ENCODE results near the gene ALOX15. TPM values are rescaled to one million over a fixed set of nuclear protein-coding genes. Genes with fewer than 3 reads are reported as not detected.

The ALOX15 gene
- total and polyA plus RNA-seq, 9 of the 15 experiments (the other 6 are each of a cell fraction or from before 2014, with no cell fraction given), result not detected

GRCh38 chr17:4610162-4610561 is 31.3 kb downstream of the ALOX15 start:
- no peaks in the 10 kb centered on the region for H3K9me1 ChIP-seq (ENCODE audit: control insufficient read depth, insufficient read depth, low read length)
- 37% methylated on average over 5 of the region's 5 CpGs for WGBS (ENCODE audit: insufficient coverage, low coverage, missing lambda C conversion rate)
- H2AFZ ChIP-seq (ENCODE audit: low read depth, low read length), result no peak overlapping the region
- peaks cover 20 to 40% of the 10 kb centered on the region in 2 experiments for H3K27me3 ChIP-seq (ENCODE audit: control insufficient read depth in 2 of 2, insufficient read depth in 2 of 2, low read length in 2 of 2)
- intact Hi-C loops (cut with micrococcal nuclease), result no loop called here
- 0 out of 2 replicates have a peak, but pooled peaks cover 6% of the 10 kb centered on the region for H4K20me1 ChIP-seq (replicated peaks; ENCODE audit: control insufficient read depth, insufficient read depth, low read length)
- H3K4me3 ChIP-seq, result no peak overlapping the region
- no peak overlapping the region for H3K4me2 ChIP-seq (ENCODE audit: insufficient read depth, low read length)
- no peaks in the 10 kb centered on the region for H3K9me3 ChIP-seq (replicated peaks; ENCODE audit: control insufficient read depth, insufficient read depth, low read depth, low read length)
- H3K36me3 ChIP-seq (ENCODE audit: control insufficient read depth, insufficient read depth, low read length), result no peaks in the 10 kb centered on the region
- no TSS peak for BruUV-seq (replicated peaks)
- ChIA-PET CTCF (ENCODE audit: low intra/inter-chr PET ratio) (no interaction called here), POLR2A (interaction anchor here (0.6 to 1.2 kb wide), 2 partner anchors 11 to 451 kb away, joined by 3 read pairs; no protein-coding TSS in a partner anchor)
- in situ Hi-C loops (cut with MboI), result no loop called here
- H3K79me2 ChIP-seq (ENCODE audit: control insufficient read depth, insufficient read depth, low read length), result no peaks in the 10 kb centered on the region
- FAIRE-seq (no peak), ATAC-seq (no peak), DNase-seq (ENCODE audit: extremely low read depth in 1 of 4, low spot score in 3 of 4) (no peak)
- no peak overlapping the region for H3K27ac ChIP-seq (ENCODE audit: extremely low read depth, low read depth, low read length)
- H3K9ac ChIP-seq (ENCODE audit: insufficient read depth in 1 of 2, low read depth in 2 of 2, low read length in 2 of 2), result no peak overlapping the region
- peaks cover 3 to 7% of the 10 kb centered on the region in 2 experiments; a peak in 3 of 5 replicates for H3K4me1 ChIP-seq (replicated peaks in 1 of 2; ENCODE audit: control insufficient read depth in 2 of 2, insufficient read depth in 2 of 2, low read length in 2 of 2)
- no peak for TF ChIP-seq ZNF696 (CRISPR knock-in tag; conservative IDR thresholded peaks at IDR 0.05)
- TF ChIP-seq, protein P1, sequence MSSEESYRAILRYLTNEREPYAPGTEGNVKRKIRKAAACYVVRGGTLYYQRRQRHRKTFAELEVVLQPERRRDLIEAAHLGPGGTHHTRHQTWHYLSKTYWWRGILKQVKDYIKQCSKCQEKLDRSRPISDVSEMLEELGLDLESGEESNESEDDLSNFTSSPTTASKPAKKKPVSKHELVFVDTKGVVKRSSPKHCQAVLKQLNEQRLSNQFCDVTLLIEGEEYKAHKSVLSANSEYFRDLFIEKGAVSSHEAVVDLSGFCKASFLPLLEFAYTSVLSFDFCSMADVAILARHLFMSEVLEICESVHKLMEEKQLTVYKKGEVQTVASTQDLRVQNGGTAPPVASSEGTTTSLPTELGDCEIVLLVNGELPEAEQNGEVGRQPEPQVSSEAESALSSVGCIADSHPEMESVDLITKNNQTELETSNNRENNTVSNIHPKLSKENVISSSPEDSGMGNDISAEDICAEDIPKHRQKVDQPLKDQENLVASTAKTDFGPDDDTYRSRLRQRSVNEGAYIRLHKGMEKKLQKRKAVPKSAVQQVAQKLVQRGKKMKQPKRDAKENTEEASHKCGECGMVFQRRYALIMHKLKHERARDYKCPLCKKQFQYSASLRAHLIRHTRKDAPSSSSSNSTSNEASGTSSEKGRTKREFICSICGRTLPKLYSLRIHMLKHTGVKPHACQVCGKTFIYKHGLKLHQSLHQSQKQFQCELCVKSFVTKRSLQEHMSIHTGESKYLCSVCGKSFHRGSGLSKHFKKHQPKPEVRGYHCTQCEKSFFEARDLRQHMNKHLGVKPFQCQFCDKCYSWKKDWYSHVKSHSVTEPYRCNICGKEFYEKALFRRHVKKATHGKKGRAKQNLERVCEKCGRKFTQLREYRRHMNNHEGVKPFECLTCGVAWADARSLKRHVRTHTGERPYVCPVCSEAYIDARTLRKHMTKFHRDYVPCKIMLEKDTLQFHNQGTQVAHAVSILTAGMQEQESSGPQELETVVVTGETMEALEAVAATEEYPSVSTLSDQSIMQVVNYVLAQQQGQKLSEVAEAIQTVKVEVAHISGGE (CRISPR knock-in tag; IDR thresholded peaks at IDR 0.05), result no peak
- TF ChIP-seq ZNF436 (CRISPR knock-in tag; IDR thresholded peaks at IDR 0.05), result no peak
- TF ChIP-seq THRAP3 (IDR thresholded peaks at IDR 0.05; ENCODE audit: borderline replicate concordance), result no peak
- no peak for TF ChIP-seq ZNF79 (CRISPR knock-in tag; IDR thresholded peaks at IDR 0.05; ENCODE audit: low read depth)
- no peak for TF ChIP-seq GTF2A2 (tag; IDR thresholded peaks at IDR 0.05)
- no peak for TF ChIP-seq ZMIZ1 (IDR thresholded peaks at IDR 0.05; ENCODE audit: low read depth in 2 of 2, low read length in 2 of 2)
- TF ChIP-seq TSHZ1 (CRISPR knock-in tag; IDR thresholded peaks at IDR 0.05), result no peak
- TF ChIP-seq TCF3 (CRISPR knock-in tag; IDR thresholded peaks at IDR 0.05), result no peak
- no peak for TF ChIP-seq MYNN (IDR thresholded peaks at IDR 0.05)
- TF ChIP-seq MYNN (CRISPR knock-in tag; IDR thresholded peaks at IDR 0.05), result no peak
- no peak for TF ChIP-seq SUPT5H (IDR thresholded peaks at IDR 0.05)

Measured in K562 (cell line).